Fibroblast of lung (primary cell): ENCODE data around the gene SLC15A2. TPM values are rescaled to one million over a fixed set of nuclear protein-coding genes. Genes with fewer than 3 reads are reported as not detected.

ENCODE experiments used
- DNase-seq, 2 donors: peaks; one replicate each; pipeline versions ENCODE4 v3.0.0 to v3.0.0-alpha.2; 2010; ENCODE audit warnings: low read depth in 2 of 2
- H2AFZ ChIP-seq: 2 replicates; pipeline ENCODE4 v1.5.1; 2012; ENCODE audit warnings: low read length, control low read depth, inconsistent platforms
- H3K27ac ChIP-seq: 2 replicates; pipeline ENCODE4 v1.5.1; 2011; ENCODE audit warnings: low read length, control low read depth; ENCODE audit not compliant: insufficient read depth
- H3K27me3 ChIP-seq: 2 replicates; pipeline ENCODE4 v1.5.1; 2011; ENCODE audit warnings: mild to moderate bottlenecking, low read length; ENCODE audit not compliant: control insufficient read depth, insufficient read depth
- H3K36me3 ChIP-seq: 2 replicates; pipeline ENCODE4 v1.5.1; 2011; ENCODE audit warnings: low read length; ENCODE audit not compliant: control insufficient read depth, insufficient read depth
- H3K4me1 ChIP-seq: 2 replicates; pipeline ENCODE4 v1.5.1; 2011; ENCODE audit warnings: low read length; ENCODE audit not compliant: control insufficient read depth, insufficient read depth; ENCODE audit errors: extremely low read depth
- H3K4me2 ChIP-seq: 2 replicates; pipeline ENCODE4 v1.5.1; 2011; ENCODE audit warnings: low read length, control low read depth; ENCODE audit not compliant: insufficient read depth; ENCODE audit errors: extremely low read depth
- H3K4me3 ChIP-seq, 4 experiments: fragments of 200-600 bp in 1 of 4; sonication (generic) in 1 of 4; replicated peaks in 1 of 4; 2 replicates each; pipeline ENCODE4 v1.5.1; 2011 to 2016; ENCODE audit warnings: low read length in 4 of 4, low read depth in 3 of 4, mild to moderate bottlenecking in 3 of 4, control low read depth in 2 of 4, inconsistent platforms in 1 of 4, mixed read lengths in 1 of 4; ENCODE audit not compliant: insufficient read depth in 1 of 4; ENCODE audit errors: control extremely low read depth in 1 of 4
- H3K79me2 ChIP-seq: 2 replicates; pipeline ENCODE4 v1.5.1; 2012; ENCODE audit warnings: mild to moderate bottlenecking, low read length, inconsistent platforms; ENCODE audit not compliant: control insufficient read depth, insufficient read depth
- H3K9ac ChIP-seq: 2 replicates; pipeline ENCODE4 v1.5.1; 2011; ENCODE audit warnings: mild to moderate bottlenecking, low read length, control low read depth; ENCODE audit not compliant: insufficient read depth
- H3K9me3 ChIP-seq: 2 replicates; pipeline ENCODE4 v1.5.1; 2012; ENCODE audit warnings: low read depth, low read length; ENCODE audit not compliant: control insufficient read depth, insufficient read depth
- H4K20me1 ChIP-seq: 2 replicates; pipeline ENCODE4 v1.5.1; 2011; ENCODE audit warnings: low read length; ENCODE audit not compliant: control insufficient read depth, insufficient read depth; ENCODE audit errors: extremely low read depth
- CTCF ChIP-seq, 2 donors: IDR thresholded peaks in 1 of 2; conservative IDR thresholded peaks in 1 of 2; 1 replicate in 1 of 2; 2 replicates in 1 of 2; pipeline ENCODE4 v1.5.1; 2011 to 2012; ENCODE audit warnings: low read length in 2 of 2, control low read depth in 1 of 2, inconsistent platforms in 1 of 2, low read depth in 1 of 2, mild to moderate bottlenecking in 1 of 2
- EZH2 ChIP-seq: IDR thresholded peaks from 2 replicates; pipeline ENCODE4 v1.5.1; 2012; ENCODE audit warnings: low read length, control low read depth, mild to moderate bottlenecking; ENCODE audit errors: missing control alignments
- polyA plus RNA-seq, 2 donors: library from polyadenylated mRNA; depleted of rRNA in 1 of 2; stranded (reverse) in 1 of 2; unstranded in 1 of 2; fragments of >200 nt; gene quantifications; 2 replicates each; pipeline ENCODE4 v1.2.1, GENCODE V29; 2011 to 2012; ENCODE audit warnings: missing spikeins in 1 of 2
- total RNA-seq: library from RNA; depleted of rRNA; stranded (reverse); fragments of >200 nt; gene quantifications from 2 replicates; pipeline ENCODE4 v1.2.1, GENCODE V29; 2014

SLC15A2 gene
- total and polyA plus RNA-seq, 2 donors (not counting 1 experiment from before 2014, with no cell fraction given): 0.31 to 0.33 TPM

DNA sequence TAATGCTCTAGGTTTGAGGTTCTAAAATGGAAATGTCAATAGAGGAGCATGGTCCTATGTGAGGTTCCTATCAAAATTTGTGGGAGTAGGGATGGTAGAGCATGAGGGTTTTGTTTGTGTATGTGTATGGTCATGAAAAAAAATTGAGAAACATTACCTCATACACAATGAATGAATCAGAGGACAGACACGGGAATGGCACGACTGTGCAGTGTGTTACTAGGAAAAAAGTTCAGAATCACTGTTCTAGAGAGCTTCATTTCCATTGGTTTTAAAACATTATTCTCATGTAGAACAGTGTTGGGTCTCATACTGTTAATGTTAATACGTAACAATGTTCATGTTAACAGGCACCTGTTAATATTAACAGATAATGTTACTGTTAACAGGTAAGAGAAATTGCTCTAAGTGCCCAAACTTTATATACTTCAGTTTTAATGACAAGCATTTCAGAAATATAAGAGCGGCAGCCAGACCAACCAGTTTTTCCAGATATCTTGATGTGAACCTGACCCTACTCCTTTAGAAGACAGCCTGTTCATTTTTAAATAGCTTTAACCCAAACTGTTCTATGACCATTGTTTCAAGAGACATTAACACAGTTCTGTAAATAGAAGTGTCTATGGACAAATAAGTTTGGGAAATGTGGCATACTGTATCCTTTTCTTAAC, 48.0 kb downstream of the SLC15A2 start:
- TF ChIP-seq CTCF (conservative IDR thresholded peaks at IDR 0.05 in 1 of 2, IDR thresholded peaks at IDR 0.05 in 1 of 2; ENCODE audit: low read depth in 1 of 2, low read length in 2 of 2) (no peak), EZH2 (no peak)
- Histone ChIP-seq H3K36me3 (no peaks in the 10 kb centered on the region), H2AFZ (no peak overlapping the region), H3K9ac (no peak overlapping the region), H3K4me1 (no peaks in the 10 kb centered on the region), H3K27me3 (no peaks in the 10 kb centered on the region), H3K4me3 (no peak overlapping the region), H3K27ac (no peak overlapping the region), H3K9me3 (no peaks in the 10 kb centered on the region), H4K20me1 (no peaks in the 10 kb centered on the region), H3K4me2 (no peak overlapping the region), H3K79me2 (no peaks in the 10 kb centered on the region)
- no peak for DNase-seq

DNA sequence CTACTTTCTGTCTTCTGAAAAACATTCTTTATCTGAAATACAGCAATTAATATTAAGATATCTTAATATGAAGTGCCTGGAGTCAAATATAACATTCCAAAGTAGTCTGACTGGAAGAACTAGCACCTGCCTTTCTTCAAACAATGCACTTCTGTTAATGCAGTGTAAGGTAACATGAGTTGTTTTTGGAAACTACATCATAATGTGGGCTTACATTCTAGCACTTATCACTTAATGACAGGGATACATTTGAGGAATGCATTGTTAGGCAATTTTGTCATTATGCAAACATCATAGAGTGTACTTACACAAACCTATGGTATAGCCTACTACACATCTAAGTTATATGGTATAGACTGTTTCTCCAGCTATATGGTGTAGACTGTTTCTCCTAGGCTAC, 49.2 kb downstream of the SLC15A2 start:
- Histone ChIP-seq H3K4me2 (no peak overlapping the region), H3K4me3 (no peak overlapping the region), H2AFZ (no peak overlapping the region), H3K4me1 (no peaks in the 10 kb centered on the region), H3K9me3 (no peaks in the 10 kb centered on the region), H3K79me2 (no peaks in the 10 kb centered on the region), H4K20me1 (no peaks in the 10 kb centered on the region), H3K9ac (no peak overlapping the region), H3K27me3 (no peaks in the 10 kb centered on the region), H3K36me3 (no peaks in the 10 kb centered on the region), H3K27ac (no peak overlapping the region)
- DNase-seq: no peak
- TF ChIP-seq CTCF (conservative IDR thresholded peaks at IDR 0.05 in 1 of 2, IDR thresholded peaks at IDR 0.05 in 1 of 2; ENCODE audit: low read depth in 1 of 2, low read length in 2 of 2) (no peak), EZH2 (no peak)

GRCh38 chr3:121948641-121949040, 54.4 kb downstream of the SLC15A2 start:
- Histone ChIP-seq H3K4me1 (no peaks in the 10 kb centered on the region), H2AFZ (no peak overlapping the region), H3K9ac (no peak overlapping the region), H3K79me2 (no peaks in the 10 kb centered on the region), H4K20me1 (no peaks in the 10 kb centered on the region), H3K4me2 (no peak overlapping the region), H3K36me3 (no peaks in the 10 kb centered on the region), H3K4me3 (no peak overlapping the region), H3K9me3 (no peaks in the 10 kb centered on the region), H3K27ac (no peak overlapping the region), H3K27me3 (no peaks in the 10 kb centered on the region)
- DNase-seq: no peak
- TF ChIP-seq EZH2 (no peak), CTCF (conservative IDR thresholded peaks at IDR 0.05 in 1 of 2, IDR thresholded peaks at IDR 0.05 in 1 of 2; ENCODE audit: low read depth in 1 of 2, low read length in 2 of 2) (no peak)
